Transverse colon (tissue), 3 donors: ENCODE measurements around the gene SLC3A2.

Experiments used
- POLR2A ChIP-seq: fragments of 450-650 bp; IDR thresholded peaks from one replicate; pipeline ENCODE4 v1.6.1; 2016; ENCODE audit warnings: antibody characterized with exemption, mild to moderate bottlenecking, moderate library complexity
- TF ChIP-seq, protein P1 (sequence below), 5 experiments: fragments of 200-600 bp in 3 of 5; fragments of 450-650 bp in 2 of 5; sonication (generic) in 3 of 5; IDR thresholded peaks; 1 replicate in 2 of 5; 2 replicates in 3 of 5; pipeline ENCODE4 v1.5.1; 2016 to 2017; ENCODE audit warnings: antibody characterized with exemption in 5 of 5, inconsistent platforms in 3 of 5, mild to moderate bottlenecking in 2 of 5, moderate library complexity in 1 of 5

DNA sequence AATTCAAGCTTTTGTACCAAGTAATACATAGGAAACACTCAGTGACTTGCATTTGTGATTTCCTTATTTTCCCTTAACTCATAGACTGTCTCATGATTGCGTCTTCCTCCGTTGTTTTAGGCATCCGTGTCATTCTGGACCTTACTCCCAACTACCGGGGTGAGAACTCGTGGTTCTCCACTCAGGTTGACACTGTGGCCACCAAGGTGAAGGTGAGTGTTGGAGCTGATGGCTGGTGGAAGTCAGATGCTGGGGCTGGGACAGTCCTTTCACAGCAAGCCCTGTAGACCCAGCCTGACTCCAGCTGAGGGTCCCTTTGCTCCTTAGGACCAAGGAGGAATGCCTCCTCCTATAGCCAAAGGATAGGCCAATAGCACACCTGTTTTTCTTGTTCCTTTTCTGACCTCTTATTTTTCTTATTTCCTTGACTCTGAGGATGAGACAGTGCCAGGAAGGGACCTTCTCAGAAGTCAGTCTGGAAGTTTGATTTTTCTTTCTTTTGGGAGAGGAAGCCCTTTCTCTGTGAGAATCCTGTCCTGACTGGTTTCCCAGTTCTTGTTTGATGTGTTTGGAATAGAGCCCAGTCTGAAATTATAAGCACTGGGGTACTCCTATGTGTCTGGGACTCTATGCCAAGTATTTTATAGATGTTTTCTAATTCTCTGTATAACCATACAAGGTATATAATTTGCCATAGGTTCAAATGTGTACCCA is 2.2 kb downstream of the SLC3A2 start:
- no peak for TF ChIP-seq POLR2A
- TF ChIP-seq, protein P1, sequence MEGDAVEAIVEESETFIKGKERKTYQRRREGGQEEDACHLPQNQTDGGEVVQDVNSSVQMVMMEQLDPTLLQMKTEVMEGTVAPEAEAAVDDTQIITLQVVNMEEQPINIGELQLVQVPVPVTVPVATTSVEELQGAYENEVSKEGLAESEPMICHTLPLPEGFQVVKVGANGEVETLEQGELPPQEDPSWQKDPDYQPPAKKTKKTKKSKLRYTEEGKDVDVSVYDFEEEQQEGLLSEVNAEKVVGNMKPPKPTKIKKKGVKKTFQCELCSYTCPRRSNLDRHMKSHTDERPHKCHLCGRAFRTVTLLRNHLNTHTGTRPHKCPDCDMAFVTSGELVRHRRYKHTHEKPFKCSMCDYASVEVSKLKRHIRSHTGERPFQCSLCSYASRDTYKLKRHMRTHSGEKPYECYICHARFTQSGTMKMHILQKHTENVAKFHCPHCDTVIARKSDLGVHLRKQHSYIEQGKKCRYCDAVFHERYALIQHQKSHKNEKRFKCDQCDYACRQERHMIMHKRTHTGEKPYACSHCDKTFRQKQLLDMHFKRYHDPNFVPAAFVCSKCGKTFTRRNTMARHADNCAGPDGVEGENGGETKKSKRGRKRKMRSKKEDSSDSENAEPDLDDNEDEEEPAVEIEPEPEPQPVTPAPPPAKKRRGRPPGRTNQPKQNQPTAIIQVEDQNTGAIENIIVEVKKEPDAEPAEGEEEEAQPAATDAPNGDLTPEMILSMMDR (IDR thresholded peaks at IDR 0.05) = no peak
